HFFc6 (cell line): Measurements from ENCODE around the gene KRT72. TPM values are rescaled to one million over a fixed set of nuclear protein-coding genes. Genes with fewer than 3 reads are reported as not detected.

Source experiments
- DNase-seq: peaks from one replicate; pipeline ENCODE4 v3.0.0-alpha.2; 2018
- H3K27ac Mint-ChIP-seq: 2 replicates; pipeline ENCODE4 v1.8.0; 2020; ENCODE audit warnings: mild to moderate bottlenecking, mixed read lengths
- H3K27me3 Mint-ChIP-seq: 2 replicates; pipeline ENCODE4 v1.8.0; 2021; ENCODE audit warnings: mild to moderate bottlenecking, moderate library complexity, mixed read lengths; ENCODE audit not compliant: insufficient read depth
- H3K36me3 Mint-ChIP-seq: 2 replicates; pipeline ENCODE4 v1.8.0; 2021; ENCODE audit warnings: low read depth, mixed read lengths
- H3K4me1 Mint-ChIP-seq: 2 replicates; pipeline ENCODE4 v1.8.0; 2020; ENCODE audit warnings: low read depth, mixed read lengths
- H3K4me3 Mint-ChIP-seq: 2 replicates; pipeline ENCODE4 v1.8.0; 2020; ENCODE audit warnings: mild to moderate bottlenecking, moderate library complexity, mixed read lengths
- H3K9me3 Mint-ChIP-seq: 2 replicates; pipeline ENCODE4 v1.8.0; 2020; ENCODE audit warnings: mild to moderate bottlenecking, mixed read lengths
- total RNA-seq, 6 experiments: library from RNA; stranded (reverse); fragmentation: NEBNext Ultra II Directional; extraction: Animal tissue kit (Norgen Biotek cat#: 25700); gene quantifications; 2 replicates in 1 of 6; 3 replicates in 5 of 6; pipeline ENCODE4 v1.2.3, GENCODE V29; 2021
- TF ChIP-seq, protein P1 (sequence below): fragments of 200-600 bp; sonication (generic); IDR thresholded peaks from 2 replicates; pipeline ENCODE4 v1.5.0; 2021; ENCODE audit warnings: antibody characterized with exemption, mild to moderate bottlenecking

The KRT72 gene
- total RNA-seq, 6 experiments from 2014 or later: not detected

DNA sequence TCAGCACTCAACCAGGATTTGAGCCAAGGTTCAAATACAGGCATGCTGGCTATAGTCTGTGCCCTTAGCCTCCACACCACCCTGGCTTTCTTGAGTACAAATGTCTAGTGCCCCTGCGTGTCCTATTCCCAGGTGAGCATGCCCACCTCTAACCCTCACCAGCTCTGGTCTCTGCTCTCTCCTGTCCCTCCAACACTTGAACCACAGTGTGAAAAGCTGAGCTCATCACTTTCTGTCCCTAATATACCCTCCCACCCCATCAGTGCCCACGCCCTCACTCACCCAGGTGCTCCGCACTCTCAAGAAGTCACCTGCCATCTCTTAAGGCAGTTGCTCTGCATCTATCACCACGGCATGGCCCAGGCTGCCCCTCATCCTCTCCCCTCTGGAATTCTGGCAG lies 41.3 kb downstream of the KRT72 start:
- Mint-ChIP-seq H3K36me3 (no peaks in the 10 kb centered on the region), H3K4me3 (no peak overlapping the region), H3K9me3 (no peaks in the 10 kb centered on the region), H3K4me1 (no peaks in the 10 kb centered on the region), H3K27ac (no peak overlapping the region), H3K27me3 (peaks cover 33% of the 10 kb centered on the region)
- DNase-seq: no peak
- TF ChIP-seq, protein P1, sequence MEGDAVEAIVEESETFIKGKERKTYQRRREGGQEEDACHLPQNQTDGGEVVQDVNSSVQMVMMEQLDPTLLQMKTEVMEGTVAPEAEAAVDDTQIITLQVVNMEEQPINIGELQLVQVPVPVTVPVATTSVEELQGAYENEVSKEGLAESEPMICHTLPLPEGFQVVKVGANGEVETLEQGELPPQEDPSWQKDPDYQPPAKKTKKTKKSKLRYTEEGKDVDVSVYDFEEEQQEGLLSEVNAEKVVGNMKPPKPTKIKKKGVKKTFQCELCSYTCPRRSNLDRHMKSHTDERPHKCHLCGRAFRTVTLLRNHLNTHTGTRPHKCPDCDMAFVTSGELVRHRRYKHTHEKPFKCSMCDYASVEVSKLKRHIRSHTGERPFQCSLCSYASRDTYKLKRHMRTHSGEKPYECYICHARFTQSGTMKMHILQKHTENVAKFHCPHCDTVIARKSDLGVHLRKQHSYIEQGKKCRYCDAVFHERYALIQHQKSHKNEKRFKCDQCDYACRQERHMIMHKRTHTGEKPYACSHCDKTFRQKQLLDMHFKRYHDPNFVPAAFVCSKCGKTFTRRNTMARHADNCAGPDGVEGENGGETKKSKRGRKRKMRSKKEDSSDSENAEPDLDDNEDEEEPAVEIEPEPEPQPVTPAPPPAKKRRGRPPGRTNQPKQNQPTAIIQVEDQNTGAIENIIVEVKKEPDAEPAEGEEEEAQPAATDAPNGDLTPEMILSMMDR: no peak

DNA sequence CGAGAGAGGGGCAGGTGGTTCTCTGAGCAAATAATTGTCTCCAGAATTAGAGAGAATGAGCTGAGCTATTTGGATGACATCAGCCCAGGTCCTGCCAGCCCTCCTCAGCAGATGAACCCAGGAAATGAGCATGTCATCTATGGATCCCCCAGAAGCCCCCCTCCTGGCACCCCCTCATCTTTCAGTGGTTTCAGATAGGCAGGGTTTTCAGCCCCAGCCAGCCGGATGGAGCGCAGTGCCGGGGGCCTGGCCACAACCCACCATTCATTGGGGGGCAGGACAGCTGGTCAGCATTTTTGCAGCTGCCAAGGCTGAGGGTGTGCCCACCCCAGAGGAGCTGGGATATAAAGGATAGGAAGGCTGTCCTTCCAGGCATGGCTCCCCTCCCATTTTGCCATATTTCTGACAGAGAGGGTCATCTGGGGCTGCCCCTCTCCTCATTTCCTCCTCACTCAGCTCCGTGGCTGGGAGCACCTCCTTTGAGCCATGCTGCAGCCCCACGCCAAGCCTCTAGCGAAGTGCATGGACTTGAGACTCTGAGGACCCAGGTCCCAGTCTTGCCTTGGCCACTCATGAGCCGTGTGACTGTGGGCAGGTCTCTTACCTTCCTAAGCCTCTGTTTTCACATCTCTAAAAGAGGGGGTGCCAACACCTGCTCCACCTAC lies 42.4 kb downstream of the KRT72 start:
- Mint-ChIP-seq H3K4me1 (no peaks in the 10 kb centered on the region), H3K36me3 (no peaks in the 10 kb centered on the region), H3K9me3 (no peaks in the 10 kb centered on the region), H3K4me3 (no peak overlapping the region), H3K27ac (no peak overlapping the region), H3K27me3 (peaks cover 42% of the 10 kb centered on the region)
- DNase-seq: no peak
- TF ChIP-seq, protein P1: no peak

DNA sequence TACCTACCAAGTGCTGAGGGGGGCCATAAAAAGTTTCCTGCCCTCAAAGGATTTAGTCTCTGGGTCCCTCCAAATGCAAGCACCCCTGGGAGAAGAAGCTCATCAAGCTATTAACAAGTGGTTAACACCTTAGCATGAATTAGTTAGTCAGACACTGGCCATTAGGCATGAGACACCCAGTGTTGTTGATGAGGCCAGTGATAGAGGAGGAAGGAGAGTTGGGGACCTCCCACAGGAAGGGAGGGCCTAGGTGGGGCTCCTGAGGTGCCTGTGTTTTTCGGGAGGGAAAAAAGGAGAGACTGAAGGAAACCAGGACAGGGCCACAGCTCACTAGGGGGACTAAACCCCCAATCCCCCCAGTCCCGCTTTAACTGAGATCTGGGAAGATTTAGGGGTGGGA lies 43.8 kb downstream of the KRT72 start:
- Mint-ChIP-seq H3K27me3 (peaks cover 55% of the 10 kb centered on the region), H3K36me3 (no peaks in the 10 kb centered on the region), H3K4me1 (no peaks in the 10 kb centered on the region), H3K9me3 (no peaks in the 10 kb centered on the region), H3K4me3 (no peak overlapping the region), H3K27ac (no peak overlapping the region)
- DNase-seq: no peak
- TF ChIP-seq, protein P1: no peak

DNA sequence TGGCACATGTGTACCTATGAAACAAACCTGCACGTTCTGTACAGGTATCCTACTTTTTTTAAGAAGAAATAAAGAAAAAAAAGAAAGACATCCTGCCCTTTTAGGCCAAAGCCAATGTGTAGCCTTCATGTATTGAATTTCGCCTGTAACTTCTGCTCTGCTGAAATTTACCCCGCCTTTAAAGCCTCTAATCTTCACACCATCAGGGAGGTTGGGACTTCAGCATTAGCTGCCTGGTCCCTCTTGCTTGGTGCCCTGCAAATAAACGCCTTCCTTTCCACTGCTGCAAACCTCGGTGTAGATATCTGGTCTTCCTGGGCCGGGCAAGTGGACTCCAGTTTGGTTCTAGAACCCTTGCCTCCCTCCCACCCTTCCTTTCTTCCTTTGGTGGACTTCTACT lies 45.7 kb downstream of the KRT72 start:
- Mint-ChIP-seq H3K4me1 (no peaks in the 10 kb centered on the region), H3K27ac (no peak overlapping the region), H3K4me3 (no peak overlapping the region), H3K27me3 (peaks cover 65% of the 10 kb centered on the region), H3K36me3 (no peaks in the 10 kb centered on the region), H3K9me3 (no peaks in the 10 kb centered on the region)
- DNase-seq: no peak
- TF ChIP-seq, protein P1: no peak

DNA sequence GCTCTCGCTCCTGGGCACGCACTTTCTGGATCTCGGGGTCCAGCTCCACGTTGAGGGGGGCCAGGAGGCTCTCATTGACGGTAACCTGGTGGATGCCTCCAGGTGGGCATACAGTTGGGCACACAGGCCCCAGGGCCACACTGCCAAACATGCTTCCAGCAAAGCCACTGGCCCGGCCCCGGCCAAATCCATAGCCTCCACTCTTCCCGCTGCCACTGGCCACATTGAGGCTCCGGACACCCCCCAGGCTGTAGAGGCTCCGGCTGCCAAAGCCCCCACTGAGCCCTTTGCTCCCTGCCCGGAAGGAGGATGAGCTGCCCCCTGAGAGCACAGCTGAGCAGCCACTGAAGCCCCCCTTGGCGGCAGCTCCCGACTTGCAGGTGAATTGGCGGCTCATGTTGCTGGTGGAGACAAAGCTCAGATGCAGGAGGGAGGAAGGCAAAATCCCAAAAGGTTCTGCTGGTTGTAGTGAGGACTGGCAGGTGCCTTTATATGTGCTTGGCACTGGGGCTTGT lies 48.5 kb downstream of the KRT72 start, which contains the start of gene KRT71:
Gene KRT71, minus strand, starts transcription at position 465 of the 515 bp plus-strand sequence. Its CDS starts 68 bp downstream, at position 397.
- TF ChIP-seq, protein P1: no peak
- Mint-ChIP-seq H3K4me1 (no peaks in the 10 kb centered on the region), H3K9me3 (no peaks in the 10 kb centered on the region), H3K4me3 (no peak within 1 kb of the TSS), H3K36me3 (no peaks in the 10 kb centered on the region), H3K27me3 (peaks cover 76% of the 10 kb centered on the region), H3K27ac (no peak within 1 kb of the TSS)
- DNase-seq: no peak
